ENCODE measurements around the gene FBXO17. TPM values are rescaled to one million over a fixed set of nuclear protein-coding genes. Genes with fewer than 3 reads are reported as not detected.
"Not testable (repeated sequence)": the region's sequence is repeated elsewhere in the genome, so short reads cannot be mapped to it uniquely, and the experiment has no call there.

The FBXO17 gene
- total RNA-seq, 1 experiment from 2014 or later = 142 TPM

DNA sequence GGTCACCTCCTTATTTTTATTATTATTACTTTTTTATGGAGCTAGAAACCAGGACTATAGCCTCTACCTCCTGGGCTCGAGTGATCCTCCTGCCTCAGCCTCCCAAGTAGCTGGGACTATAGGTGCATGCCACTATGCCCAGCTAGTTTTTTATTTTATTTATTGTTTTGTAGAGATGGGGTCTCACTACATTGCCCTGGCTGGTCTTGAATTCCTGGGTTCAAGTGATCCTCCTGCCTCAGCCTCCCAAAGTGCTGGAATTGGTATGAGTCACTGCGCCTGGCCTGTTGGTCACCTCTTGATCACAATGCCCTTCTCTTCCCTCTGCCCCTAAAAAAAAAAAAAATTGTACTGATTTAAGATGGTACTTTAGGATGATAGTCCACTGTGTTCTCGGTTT, 24.4 kb downstream of the FBXO17 start:
- in situ Hi-C loops (cut with HindIII; ENCODE audit: low pct_unique_long_range_greater_than_20kb, low sequenced_read_pairs) = no loop called here
- no peak for DNase-seq (ENCODE audit: low read depth)

DNA sequence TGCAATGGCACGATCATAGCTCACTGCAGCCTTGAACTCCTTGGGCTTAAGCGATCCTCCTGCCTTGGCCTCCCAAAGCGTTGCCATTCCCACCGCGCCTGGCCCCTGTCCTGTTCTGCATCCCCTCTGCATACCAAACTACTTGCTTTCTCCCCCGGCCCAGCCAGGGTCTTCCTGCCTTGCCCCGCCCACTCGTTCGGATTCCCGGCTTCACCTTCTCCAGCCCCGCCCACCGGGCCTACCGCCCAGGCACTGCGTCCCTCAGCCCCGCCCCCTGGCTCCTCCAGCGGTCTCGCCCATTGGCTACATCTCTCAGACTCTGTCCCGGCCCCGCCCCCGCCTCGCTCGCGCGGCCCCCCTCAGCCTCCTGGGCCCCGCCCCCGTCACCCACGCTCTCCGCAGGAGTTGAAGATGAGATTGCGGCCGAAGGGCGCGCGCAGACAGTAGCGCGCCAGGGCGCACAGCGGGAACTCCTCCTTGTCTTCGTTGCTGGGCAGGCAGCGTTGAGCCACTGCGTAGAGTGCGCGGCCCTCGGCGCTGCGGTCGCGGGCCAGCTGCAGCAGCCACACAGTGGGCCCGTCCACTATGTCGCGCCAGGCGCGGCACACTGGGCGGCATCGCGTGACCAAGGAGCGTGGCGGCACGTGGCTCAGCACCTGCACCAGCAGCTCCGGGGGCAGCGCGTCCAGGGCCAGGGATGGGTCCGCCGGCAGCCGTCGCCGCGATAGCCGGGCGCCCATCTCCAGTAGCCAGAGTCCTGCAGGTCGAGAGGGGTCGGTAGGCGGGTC, 25.8 kb downstream of the FBXO17 start:
- no peak for DNase-seq (ENCODE audit: low read depth)
- in situ Hi-C loops (cut with HindIII; ENCODE audit: low pct_unique_long_range_greater_than_20kb, low sequenced_read_pairs) = no loop called here

DNA sequence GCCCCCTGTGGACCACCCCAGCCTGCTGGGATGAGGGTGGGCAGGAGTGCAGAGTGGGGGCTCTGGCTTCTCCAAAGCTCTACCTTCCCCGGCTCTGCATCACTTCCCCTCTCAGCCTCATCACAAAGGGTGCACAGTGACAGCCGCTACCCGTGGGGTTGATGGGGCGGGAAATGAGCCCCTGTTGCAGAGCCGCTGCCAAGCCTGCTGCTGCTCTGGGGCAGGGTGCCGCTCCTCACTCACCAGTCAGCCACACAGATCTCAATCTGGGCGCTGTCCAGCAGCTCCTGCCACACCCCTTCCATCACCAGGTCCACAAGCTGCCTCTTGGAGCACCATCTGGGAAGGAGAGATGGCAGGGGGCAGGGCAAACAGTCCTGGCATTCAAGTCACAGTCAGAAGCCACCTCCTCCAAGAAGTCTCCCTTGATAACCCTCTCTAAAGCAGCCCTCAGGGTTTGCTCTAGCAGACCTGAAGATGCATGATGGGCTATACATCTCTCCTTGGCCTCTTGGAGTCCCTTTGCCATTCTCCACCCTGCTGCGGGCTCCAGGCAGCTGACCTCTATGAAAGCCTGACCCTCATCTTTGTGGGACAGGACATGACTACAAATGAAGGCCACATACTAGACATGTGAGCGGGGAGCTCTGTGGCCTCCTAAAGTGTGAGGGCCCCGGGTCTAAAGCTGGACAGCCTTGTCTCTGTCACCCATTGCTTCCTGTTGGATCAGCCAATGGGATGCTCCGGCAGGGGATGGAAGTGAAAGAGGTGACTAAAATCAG, 29.1 kb downstream of the FBXO17 start:
- in situ Hi-C loops (cut with HindIII; ENCODE audit: low pct_unique_long_range_greater_than_20kb, low sequenced_read_pairs) = no loop called here
- DNase-seq (ENCODE audit: low read depth) = no peak

DNA sequence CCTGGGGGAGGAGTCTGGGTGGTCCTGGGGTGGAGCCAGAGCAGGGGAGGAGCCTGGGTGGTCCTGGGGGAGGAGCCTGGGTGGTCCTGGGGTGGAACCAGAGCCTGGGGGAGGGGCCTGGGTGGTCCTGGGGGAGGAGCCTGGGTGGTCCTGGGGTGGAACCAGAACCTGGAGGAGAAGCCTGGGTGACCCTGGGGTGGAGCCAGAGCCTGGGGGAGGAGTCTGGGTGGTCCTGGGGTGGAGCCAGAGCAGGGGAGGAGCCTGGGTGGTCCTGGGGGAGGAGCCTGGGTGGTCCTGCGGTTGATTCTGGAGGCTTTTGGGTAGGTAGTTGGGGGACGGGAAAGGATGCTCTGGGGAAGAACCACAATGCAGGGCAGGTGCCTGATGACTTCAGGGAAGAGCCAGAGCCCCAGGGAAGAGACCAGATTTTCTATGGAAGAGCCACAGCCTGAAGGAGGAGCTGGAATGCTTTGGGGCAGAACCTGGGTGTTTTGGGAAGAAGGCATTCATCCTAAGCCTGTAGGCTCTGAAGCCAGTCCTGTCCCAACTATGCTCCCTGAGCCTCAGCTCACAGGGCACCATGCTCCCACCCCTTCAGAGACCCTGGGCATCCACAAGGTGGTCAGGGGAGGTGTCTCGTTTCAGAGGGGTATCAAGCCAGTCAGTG, 29.8 kb downstream of the FBXO17 start:
- in situ Hi-C loops (cut with HindIII; ENCODE audit: low pct_unique_long_range_greater_than_20kb, low sequenced_read_pairs) = no loop called here

DNA sequence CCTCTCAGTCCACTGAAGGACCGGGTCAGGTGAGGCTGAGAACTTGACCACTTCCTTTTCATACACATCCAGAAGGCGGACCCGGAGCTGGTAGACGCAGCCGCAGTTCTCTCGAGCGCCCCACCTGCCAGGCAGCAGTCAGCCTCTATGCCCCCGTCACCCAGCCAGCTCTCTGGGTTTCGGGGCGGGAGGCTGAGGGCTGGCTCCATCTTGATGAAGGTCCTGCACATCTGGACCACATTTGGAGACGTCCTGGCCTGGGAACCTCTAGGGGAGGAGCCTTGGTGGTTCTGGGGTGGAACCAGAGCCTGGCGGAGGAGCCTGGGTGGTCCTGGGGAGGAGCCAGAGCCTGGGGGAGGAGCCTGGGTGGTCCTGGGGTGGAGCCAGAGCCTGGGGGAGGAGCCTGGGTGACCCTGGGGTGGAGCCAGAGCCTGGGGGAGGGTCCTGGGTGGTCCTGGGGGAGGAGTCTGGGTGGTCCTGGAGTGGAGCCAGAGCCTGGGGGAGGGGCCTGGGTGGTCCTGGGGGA, 30.5 kb downstream of the FBXO17 start:
- in situ Hi-C loops (cut with HindIII; ENCODE audit: low pct_unique_long_range_greater_than_20kb, low sequenced_read_pairs) = no loop called here
- no peak for DNase-seq (ENCODE audit: low read depth)

More for the DNA sequence above, 29.8 kb downstream of the FBXO17 start:
- no peak for DNase-seq (ENCODE audit: low read depth)

DNA sequence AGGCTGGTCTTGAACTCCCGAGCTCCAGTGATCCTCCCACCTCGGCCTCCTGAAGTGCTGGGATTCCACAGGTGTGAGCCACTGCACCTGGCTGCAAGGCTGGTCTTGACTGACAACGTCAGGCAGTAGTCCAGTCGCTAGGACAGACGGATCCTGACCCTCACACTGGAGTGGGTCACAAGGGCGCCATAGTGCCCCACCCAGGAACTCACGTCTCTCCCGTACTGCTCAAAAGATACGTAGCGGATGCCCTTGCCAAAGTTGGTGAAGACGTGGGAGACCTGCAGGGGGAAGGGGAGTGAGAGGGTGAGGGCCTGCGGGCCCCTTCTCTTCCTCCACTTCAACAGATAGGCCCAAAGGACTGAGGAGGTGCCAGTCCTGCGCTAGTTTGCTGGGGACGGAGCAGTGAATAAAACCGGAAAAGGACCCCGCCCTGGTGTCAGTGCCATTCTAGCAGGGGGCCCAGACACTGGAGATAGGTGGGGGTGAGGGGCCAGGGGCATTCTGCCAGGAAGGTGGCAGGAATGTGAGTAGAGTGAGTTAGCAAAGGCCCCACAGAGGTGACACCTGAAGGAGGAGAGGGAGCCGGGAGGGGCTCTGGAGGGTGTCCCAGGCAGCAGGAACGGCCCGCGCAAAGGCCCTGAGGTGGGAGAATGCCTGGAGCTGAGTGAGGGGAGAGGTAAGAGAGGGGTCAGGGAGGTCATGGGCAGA, 32.9 kb downstream of the FBXO17 start:
- no peak for DNase-seq (ENCODE audit: low read depth)
- in situ Hi-C loops (cut with HindIII; ENCODE audit: low pct_unique_long_range_greater_than_20kb, low sequenced_read_pairs) = no loop called here

DNA sequence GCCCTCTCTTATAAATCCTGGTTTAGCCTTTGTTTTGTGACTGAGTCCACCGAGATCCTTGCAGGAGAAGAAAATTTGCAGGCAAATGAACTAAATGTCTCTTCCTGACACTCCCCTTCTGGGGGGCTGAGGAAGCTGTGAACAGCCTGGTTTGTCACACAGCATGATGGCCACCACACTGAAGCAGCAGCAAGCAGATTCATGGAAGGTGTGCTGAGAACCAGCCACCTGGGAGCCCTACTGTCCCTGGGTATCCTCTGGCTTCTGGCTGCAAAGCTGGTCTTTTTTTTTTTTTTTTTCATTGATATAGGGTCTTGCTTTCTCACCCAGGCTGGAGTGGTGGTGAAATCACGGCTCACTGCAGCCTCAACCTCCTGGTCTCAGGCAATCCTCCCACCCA, 33.6 kb downstream of the FBXO17 start:
- DNase-seq (ENCODE audit: low read depth) = no peak
- in situ Hi-C loops (cut with HindIII; ENCODE audit: low pct_unique_long_range_greater_than_20kb, low sequenced_read_pairs) = no loop called here

DNA sequence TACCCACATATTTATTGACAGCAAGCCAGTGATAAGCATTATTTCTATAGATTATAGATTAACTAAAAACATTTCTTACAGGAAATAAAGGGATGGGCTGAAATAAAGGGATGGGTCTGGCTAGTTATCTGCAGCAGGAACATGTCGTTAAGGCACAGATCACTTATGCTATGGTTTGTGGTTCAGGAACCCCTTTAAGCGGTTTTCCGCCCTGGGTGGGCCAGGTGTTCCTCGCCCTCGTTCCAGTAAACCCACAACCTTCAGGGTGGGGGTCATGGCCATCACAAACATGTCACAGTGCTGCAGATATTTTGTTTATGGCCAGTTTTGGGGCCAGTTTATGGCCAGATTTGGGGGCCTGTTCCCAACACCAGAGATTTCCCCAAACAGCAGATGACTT, 34.1 kb downstream of the FBXO17 start:
- in situ Hi-C loops (cut with HindIII; ENCODE audit: low pct_unique_long_range_greater_than_20kb, low sequenced_read_pairs) = not testable (repeated sequence)

DNA sequence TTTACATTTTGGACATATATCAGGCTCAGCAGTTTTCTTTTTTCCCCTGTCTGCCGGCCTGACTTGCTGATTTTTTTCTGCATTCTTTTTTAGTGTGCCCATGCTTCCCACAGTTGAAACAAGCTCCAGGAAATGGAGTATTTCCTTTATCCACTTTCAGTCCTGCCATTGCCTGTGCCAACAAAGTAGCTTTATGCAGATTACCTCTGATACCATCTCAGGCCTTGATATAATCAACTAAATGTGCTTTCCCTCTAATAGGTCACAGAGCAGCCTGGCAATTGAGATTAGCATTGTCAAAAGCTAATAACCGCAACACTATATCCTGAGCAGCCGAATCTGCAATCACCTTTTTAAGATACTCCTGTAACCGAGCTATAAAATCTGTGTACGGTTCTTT, 35.6 kb downstream of the FBXO17 start:
- no peak for DNase-seq (ENCODE audit: low read depth)
- in situ Hi-C loops (cut with HindIII; ENCODE audit: low pct_unique_long_range_greater_than_20kb, low sequenced_read_pairs) = no loop called here

More for the DNA sequence above, 34.1 kb downstream of the FBXO17 start:
- not testable (repeated sequence) for DNase-seq (ENCODE audit: low read depth)

DNA sequence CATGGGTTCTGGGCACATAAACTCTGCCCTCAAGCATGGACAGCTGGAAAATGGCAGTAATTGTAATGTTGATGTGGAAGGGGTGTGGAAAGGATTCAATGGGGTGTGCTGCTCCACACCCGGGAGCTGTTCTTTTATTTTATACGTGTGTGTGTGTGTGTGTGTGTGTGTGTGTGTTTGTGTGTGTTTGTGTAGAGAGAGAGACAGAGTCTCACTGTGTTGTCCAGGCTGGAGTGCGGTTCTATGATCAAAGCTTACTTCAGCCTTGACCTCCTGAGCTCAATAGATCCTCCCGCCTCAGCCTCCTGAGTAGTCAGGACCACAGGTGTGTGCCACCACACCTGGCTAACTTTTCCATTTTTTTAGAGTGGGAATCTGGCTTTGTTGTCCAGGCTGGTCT, 42.0 kb downstream of the FBXO17 start:
- in situ Hi-C loops (cut with HindIII; ENCODE audit: low pct_unique_long_range_greater_than_20kb, low sequenced_read_pairs) = no loop called here

DNA sequence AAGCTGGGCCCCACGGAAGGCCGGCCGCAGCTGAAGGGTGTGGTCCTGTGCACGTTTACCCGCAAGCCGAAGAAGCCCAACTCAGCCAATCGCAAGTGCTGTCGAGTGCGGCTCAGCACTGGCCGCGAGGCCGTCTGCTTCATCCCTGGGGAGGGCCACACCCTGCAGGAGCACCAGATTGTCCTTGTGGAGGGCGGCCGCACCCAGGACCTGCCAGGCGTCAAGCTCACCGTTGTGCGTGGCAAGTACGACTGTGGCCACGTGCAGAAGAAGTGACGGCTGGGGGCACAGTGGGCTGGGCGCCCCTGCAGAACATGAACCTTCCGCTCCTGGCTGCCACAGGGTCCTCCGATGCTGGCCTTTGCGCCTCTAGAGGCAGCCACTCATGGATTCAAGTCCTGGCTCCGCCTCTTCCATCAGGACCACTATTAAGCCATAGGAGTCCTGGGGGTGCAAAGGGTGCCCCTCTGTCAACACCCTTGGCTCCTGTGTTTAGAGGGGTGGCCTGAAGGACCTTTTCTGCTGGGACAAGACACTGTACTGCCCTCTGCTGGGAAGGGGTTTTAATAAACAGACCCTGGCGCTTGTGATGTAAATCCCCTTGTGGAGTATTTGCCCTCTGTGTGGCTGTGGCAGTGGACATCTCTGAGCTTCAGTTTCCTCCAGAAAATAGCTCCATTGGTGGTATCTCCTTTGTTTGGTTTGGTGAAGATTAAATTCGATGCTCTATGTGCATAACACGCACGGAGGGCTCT, 42.9 kb downstream of the FBXO17 start:
- no peak for DNase-seq (ENCODE audit: low read depth)
- in situ Hi-C loops (cut with HindIII; ENCODE audit: low pct_unique_long_range_greater_than_20kb, low sequenced_read_pairs) = no loop called here

More for the DNA sequence above, 42.0 kb downstream of the FBXO17 start:
- DNase-seq (ENCODE audit: low read depth) = no peak

DNA sequence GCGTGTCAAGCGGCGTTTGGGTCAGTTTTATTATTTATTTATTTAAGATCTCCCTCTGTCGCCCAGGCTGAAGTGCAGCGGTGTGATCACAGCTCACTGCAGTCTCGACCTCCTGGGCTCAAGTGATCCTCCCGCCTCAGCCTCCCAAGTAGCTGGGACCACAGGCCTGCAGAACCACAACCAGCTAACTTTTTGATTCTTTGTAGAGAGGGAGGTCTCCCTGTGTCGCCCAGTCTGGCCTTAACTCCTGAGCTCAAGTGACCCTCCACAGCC, 44.1 kb downstream of the FBXO17 start:
- DNase-seq (ENCODE audit: low read depth) = no peak
- in situ Hi-C loops (cut with HindIII; ENCODE audit: low pct_unique_long_range_greater_than_20kb, low sequenced_read_pairs) = no loop called here

DNA sequence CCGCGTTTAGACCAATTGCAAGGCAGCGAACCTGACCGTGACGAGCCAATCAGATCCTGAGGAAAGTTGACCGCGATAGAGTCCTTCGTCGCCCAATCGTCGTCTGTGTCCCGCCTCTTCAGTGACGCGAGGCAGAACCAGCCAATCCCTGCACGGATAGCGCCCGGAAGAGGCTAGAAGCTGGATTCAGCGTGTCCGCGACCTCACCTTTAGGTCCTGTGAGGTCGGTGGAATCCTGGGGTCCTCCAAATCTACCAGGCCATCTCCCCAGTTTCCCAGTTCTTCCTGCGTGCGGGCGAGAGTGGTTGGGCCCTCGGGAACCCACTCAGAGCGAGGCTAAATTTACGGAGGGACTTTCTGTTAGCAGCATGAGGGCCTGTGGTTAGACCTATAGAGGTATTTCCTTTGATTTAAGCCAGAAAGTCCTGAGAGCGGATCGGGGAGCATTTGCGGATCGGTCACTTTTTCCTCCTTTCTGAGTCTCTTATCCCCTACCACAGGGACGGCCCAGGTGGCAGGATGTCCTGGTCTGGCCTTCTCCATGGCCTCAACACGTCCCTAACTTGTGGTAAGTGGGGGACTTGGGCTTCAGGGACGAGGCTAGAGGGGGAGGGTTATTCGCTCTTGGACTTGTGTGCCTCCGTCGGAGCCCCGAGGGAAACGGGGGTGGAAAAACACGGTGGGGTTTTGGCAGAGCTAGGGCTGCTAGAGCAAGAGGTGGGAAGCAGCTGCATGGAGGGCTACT, 44.6 kb downstream of the FBXO17 start, which contains the start of gene MRPS12:
Gene MRPS12, plus strand, starts transcription at position 169 of the 745 bp plus-strand sequence. Its CDS starts 351 bp downstream, at position 520.
- DNase-seq (ENCODE audit: low read depth) = peak; percentile 99
- in situ Hi-C loops (cut with HindIII; ENCODE audit: low pct_unique_long_range_greater_than_20kb, low sequenced_read_pairs) = no loop called here

DNA sequence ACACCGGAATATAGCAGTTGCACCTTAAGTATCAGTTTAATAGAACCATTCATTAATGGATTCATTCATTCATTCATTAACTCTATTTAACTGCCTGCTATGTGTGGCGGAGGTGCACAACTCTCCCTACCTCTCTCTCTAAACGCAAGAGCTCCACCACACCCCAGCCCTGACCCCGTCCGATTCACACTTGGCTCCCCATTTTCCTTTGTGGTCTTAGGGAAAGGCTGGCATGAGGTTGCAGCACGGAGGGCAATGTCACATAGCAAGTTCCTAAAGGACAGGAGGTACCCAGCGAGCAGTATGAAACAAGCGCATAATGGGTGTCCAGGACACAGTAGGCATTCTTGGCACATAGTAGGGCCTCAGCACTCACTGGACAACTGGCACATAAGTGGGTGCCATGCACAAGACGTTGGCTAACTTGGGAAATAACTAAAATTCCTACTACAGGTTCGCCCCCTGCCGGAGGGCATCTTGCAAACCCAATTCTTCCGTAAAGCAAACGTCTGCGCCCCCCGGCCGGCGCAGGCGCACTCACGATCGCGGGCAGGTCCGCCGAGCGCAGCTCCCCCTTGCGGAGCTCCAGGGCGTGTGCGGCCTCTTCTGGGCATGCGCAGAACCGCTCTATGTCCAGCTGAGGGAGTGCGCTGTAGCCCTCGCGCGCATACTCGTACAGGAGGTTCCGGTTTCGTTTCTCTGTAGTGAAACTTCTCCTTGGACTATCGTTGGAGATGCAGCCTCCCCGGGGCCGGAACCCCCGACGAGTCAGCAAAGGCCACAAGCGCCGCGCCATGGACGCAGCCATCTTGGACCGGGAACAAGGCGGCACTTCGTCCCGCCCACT, 45.4 kb downstream of the FBXO17 start, which contains the start of gene SARS2:
Gene SARS2, minus strand, starts transcription at position 835 of the 847 bp plus-strand sequence. Its CDS starts 27 bp downstream, at position 808.
- in situ Hi-C loops (cut with HindIII; ENCODE audit: low pct_unique_long_range_greater_than_20kb, low sequenced_read_pairs) = no loop called here
- no peak for DNase-seq (ENCODE audit: low read depth)

DNA sequence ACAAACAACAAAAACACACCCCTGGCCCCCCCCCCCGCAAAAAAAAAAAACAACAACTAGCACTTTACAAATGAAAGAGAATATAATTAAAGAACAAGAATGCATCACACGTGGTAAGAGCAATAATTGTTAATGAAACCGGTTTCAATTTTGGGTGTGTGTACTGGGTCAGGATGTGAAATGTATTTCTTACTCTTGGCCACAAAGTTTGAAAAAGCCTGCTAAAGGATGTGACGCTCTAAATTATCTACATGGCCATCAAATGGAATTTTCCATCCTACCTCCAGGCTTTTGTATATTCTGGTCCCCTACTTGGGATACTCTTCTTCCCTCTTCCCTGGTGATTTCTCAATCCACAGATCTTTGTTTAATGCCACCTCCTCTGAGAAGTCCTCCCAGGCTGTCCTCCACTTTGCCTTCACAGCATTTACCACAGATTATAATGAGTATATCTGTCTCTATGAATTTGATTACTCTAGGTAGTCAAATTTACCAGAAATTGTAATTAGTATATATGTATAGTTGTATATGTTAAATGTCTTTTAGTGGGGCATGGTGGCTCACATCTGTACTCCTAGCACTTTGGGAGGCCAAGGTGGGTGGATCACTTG, 47.0 kb downstream of the FBXO17 start:
- no peak for DNase-seq (ENCODE audit: low read depth)
- in situ Hi-C loops (cut with HindIII; ENCODE audit: low pct_unique_long_range_greater_than_20kb, low sequenced_read_pairs) = no loop called here

DNA sequence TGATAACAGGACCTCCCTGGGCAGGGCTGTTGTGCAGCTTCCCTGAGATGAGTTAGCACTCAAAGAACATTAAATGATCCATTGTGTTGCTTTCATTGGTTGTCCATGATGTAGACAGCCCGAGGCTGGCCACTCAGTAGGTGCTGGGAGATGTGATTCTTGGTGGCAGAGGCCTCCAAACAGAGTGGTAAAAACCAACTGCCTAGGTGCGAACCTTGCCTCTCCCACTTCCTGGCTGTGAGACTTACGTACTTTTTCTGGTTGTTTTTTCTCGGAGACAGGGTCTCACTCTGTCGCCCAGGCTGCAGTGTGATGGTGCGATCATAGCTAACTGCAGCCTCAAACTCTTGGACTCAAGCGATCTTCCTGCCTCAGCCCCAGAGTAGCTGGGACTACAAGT, 51.2 kb downstream of the FBXO17 start:
- in situ Hi-C loops (cut with HindIII; ENCODE audit: low pct_unique_long_range_greater_than_20kb, low sequenced_read_pairs) = no loop called here

More for the DNA sequence above, 51.2 kb downstream of the FBXO17 start:
- DNase-seq (ENCODE audit: low read depth) = no peak
